Cardiac muscle cell (in vitro differentiated cells and primary cell): ENCODE measurements around the gene CASKIN1. TPM values are rescaled to one million over a fixed set of nuclear protein-coding genes. Genes with fewer than 3 reads are reported as not detected.

Experiments used
- DNase-seq, 2 donors: peaks; one replicate each; pipeline versions ENCODE4 v3.0.0 to v3.0.0-alpha.2; 2010 to 2017; ENCODE audit warnings: low read depth in 1 of 2, low spot score in 1 of 2
- H3K27ac ChIP-seq: fragments of 200-600 bp; sonication (generic); 2 replicates; pipeline ENCODE4 v1.5.1; 2016
- H3K27me3 ChIP-seq: fragments of 200-600 bp; sonication (generic); 2 replicates; pipeline ENCODE4 v1.6.0; 2016; ENCODE audit warnings: control low read depth
- H3K36me3 ChIP-seq: fragments of 200-600 bp; sonication (generic); 2 replicates; pipeline ENCODE4 v1.5.1; 2016; ENCODE audit warnings: control low read depth
- H3K4me1 ChIP-seq: fragments of 200-600 bp; sonication (generic); 2 replicates; pipeline ENCODE4 v1.8.1; 2017; ENCODE audit warnings: low read depth, mild to moderate bottlenecking, mixed run types
- H3K4me3 ChIP-seq: fragments of 200-600 bp; sonication (generic); 2 replicates; pipeline ENCODE4 v1.5.1; 2016; ENCODE audit warnings: mild to moderate bottlenecking
- H3K9me3 ChIP-seq: fragments of 200-600 bp; sonication (generic); 2 replicates; pipeline ENCODE4 v1.5.1; 2017; ENCODE audit warnings: low read depth, mild to moderate bottlenecking, control low read depth
- CTCF ChIP-seq: IDR thresholded peaks from 2 replicates; pipeline ENCODE4 v1.5.1; 2012; ENCODE audit warnings: low read depth, mild to moderate bottlenecking, low read length
- polyA plus RNA-seq: library from polyadenylated mRNA; unstranded; fragments of >200 nt; fragmentation: Nextera tagmentation; extraction: Ambion mirVana; gene quantifications from 2 replicates; pipeline ENCODE4 v1.2.1, GENCODE V29; 2016
- total RNA-seq: library from RNA; depleted of rRNA; stranded (reverse); fragments of >200 nt; gene quantifications from 2 replicates; pipeline ENCODE4 v1.2.3, GENCODE V29; 2016

The CASKIN1 gene
- total and polyA plus RNA-seq, 2 experiments from 2014 or later = 14.3 to 15.5 TPM

GRCh38 chr16:2234813-2235170 is 38.4 kb upstream of the CASKIN1 start:
- Histone ChIP-seq H3K27me3 (peaks cover 15% of the 10 kb centered on the region), H3K4me3 (no peak overlapping the region), H3K4me1 (peaks cover 8% of the 10 kb centered on the region), H3K36me3 (peaks cover 37% of the 10 kb centered on the region), H3K27ac (no peak overlapping the region), H3K9me3 (no peaks in the 10 kb centered on the region)
- TF ChIP-seq CTCF = no peak
- no peak for DNase-seq

- Histone ChIP-seq H3K36me3 (peaks cover 40% of the 10 kb centered on the region), H3K4me3 (no peak overlapping the region), H3K4me1 (peaks cover 8% of the 10 kb centered on the region), H3K27me3 (peaks cover 15% of the 10 kb centered on the region), H3K9me3 (no peaks in the 10 kb centered on the region), H3K27ac (no peak overlapping the region)
- no peak for DNase-seq
- TF ChIP-seq CTCF = no peak
Measured at GRCh38 chr16:2233872-2234812, 37.7 kb upstream of the CASKIN1 start.

- no peak for DNase-seq
- Histone ChIP-seq H3K27ac (no peak overlapping the region), H3K4me1 (peaks cover 8% of the 10 kb centered on the region), H3K4me3 (no peak overlapping the region), H3K36me3 (peaks cover 45% of the 10 kb centered on the region), H3K27me3 (peaks cover 15% of the 10 kb centered on the region), H3K9me3 (no peaks in the 10 kb centered on the region)
- no peak for TF ChIP-seq CTCF
Measured at GRCh38 chr16:2233046-2233775, 36.8 kb upstream of the CASKIN1 start.

GRCh38 chr16:2232094-2232990 is 35.9 kb upstream of the CASKIN1 start:
- Histone ChIP-seq H3K4me3 (no peak overlapping the region), H3K4me1 (peaks cover 8% of the 10 kb centered on the region), H3K9me3 (no peaks in the 10 kb centered on the region), H3K27me3 (peaks cover 8% of the 10 kb centered on the region), H3K36me3 (peaks cover 45% of the 10 kb centered on the region), H3K27ac (no peak overlapping the region)
- no peak for DNase-seq
- no peak for TF ChIP-seq CTCF
